Adrenal gland (tissue), 5 donors: ENCODE measurements around the gene ATP8A2.

Source experiments
- CTCF ChIP-seq, 6 experiments: fragments of 450-650 bp in 4 of 6; fragments of 200-600 bp in 2 of 6; sonication (generic) in 1 of 6; IDR thresholded peaks; 1 replicate in 5 of 6; 2 replicates in 1 of 6; pipeline versions ENCODE4 v1.5.1 to v1.8.0; 2016 to 2021; ENCODE audit warnings: antibody characterized with exemption in 6 of 6, mild to moderate bottlenecking in 2 of 6, moderate library complexity in 1 of 6
- POLR2A ChIP-seq, 2 donors: fragments of 450-650 bp; IDR thresholded peaks; one replicate each; pipeline ENCODE4 v1.6.1; 2017; ENCODE audit warnings: antibody characterized with exemption in 2 of 2, mild to moderate bottlenecking in 2 of 2, moderate library complexity in 1 of 2
- donor health status: DM: no; HTN: no; CAD: no.

DNA sequence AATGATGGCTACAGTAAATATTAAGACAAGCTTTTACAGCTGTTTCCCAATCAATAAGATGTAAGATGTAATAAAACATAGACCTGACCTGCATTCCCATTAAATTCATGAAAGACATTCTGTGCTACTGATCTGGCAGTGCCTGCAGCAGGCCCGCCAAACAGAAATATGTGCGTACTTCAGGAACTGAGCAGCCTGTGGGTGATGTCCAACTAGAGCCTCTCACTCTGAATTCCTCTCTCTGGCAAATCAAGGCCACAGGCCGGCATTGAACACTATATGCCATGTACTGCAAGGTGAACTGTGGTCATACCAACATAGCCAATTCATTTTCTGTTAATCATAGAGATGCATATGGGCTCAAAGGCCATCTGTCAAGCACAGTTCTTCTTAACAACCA lies 662.2 kb downstream of the ATP8A2 start:
- TF ChIP-seq CTCF (IDR thresholded peaks at IDR 0.05) (no peak), POLR2A (IDR thresholded peaks at IDR 0.05) (no peak)
